Fibroblast of lung (primary cell): Measurements from ENCODE around the gene ASB6. TPM values are rescaled to one million over a fixed set of nuclear protein-coding genes. Genes with fewer than 3 reads are reported as not detected.

Experiments used
- DNase-seq, 2 donors: peaks; one replicate each; pipeline versions ENCODE4 v3.0.0 to v3.0.0-alpha.2; 2010; ENCODE audit warnings: low read depth in 2 of 2
- H2AFZ ChIP-seq: 2 replicates; pipeline ENCODE4 v1.5.1; 2012; ENCODE audit warnings: low read length, control low read depth, inconsistent platforms
- H3K27ac ChIP-seq: 2 replicates; pipeline ENCODE4 v1.5.1; 2011; ENCODE audit warnings: low read length, control low read depth; ENCODE audit not compliant: insufficient read depth
- H3K27me3 ChIP-seq: 2 replicates; pipeline ENCODE4 v1.5.1; 2011; ENCODE audit warnings: mild to moderate bottlenecking, low read length; ENCODE audit not compliant: control insufficient read depth, insufficient read depth
- H3K36me3 ChIP-seq: 2 replicates; pipeline ENCODE4 v1.5.1; 2011; ENCODE audit warnings: low read length; ENCODE audit not compliant: control insufficient read depth, insufficient read depth
- H3K4me1 ChIP-seq: 2 replicates; pipeline ENCODE4 v1.5.1; 2011; ENCODE audit warnings: low read length; ENCODE audit not compliant: control insufficient read depth, insufficient read depth; ENCODE audit errors: extremely low read depth
- H3K4me2 ChIP-seq: 2 replicates; pipeline ENCODE4 v1.5.1; 2011; ENCODE audit warnings: low read length, control low read depth; ENCODE audit not compliant: insufficient read depth; ENCODE audit errors: extremely low read depth
- H3K4me3 ChIP-seq, 4 experiments: fragments of 200-600 bp in 1 of 4; sonication (generic) in 1 of 4; replicated peaks in 1 of 4; 2 replicates each; pipeline ENCODE4 v1.5.1; 2011 to 2016; ENCODE audit warnings: low read length in 4 of 4, low read depth in 3 of 4, mild to moderate bottlenecking in 3 of 4, control low read depth in 2 of 4, inconsistent platforms in 1 of 4, mixed read lengths in 1 of 4; ENCODE audit not compliant: insufficient read depth in 1 of 4; ENCODE audit errors: control extremely low read depth in 1 of 4
- H3K79me2 ChIP-seq: 2 replicates; pipeline ENCODE4 v1.5.1; 2012; ENCODE audit warnings: mild to moderate bottlenecking, low read length, inconsistent platforms; ENCODE audit not compliant: control insufficient read depth, insufficient read depth
- H3K9ac ChIP-seq: 2 replicates; pipeline ENCODE4 v1.5.1; 2011; ENCODE audit warnings: mild to moderate bottlenecking, low read length, control low read depth; ENCODE audit not compliant: insufficient read depth
- H3K9me3 ChIP-seq: 2 replicates; pipeline ENCODE4 v1.5.1; 2012; ENCODE audit warnings: low read depth, low read length; ENCODE audit not compliant: control insufficient read depth, insufficient read depth
- H4K20me1 ChIP-seq: 2 replicates; pipeline ENCODE4 v1.5.1; 2011; ENCODE audit warnings: low read length; ENCODE audit not compliant: control insufficient read depth, insufficient read depth; ENCODE audit errors: extremely low read depth
- EZH2 ChIP-seq: IDR thresholded peaks from 2 replicates; pipeline ENCODE4 v1.5.1; 2012; ENCODE audit warnings: low read length, control low read depth, mild to moderate bottlenecking; ENCODE audit errors: missing control alignments
- polyA plus RNA-seq, 2 donors: library from polyadenylated mRNA; depleted of rRNA in 1 of 2; stranded (reverse) in 1 of 2; unstranded in 1 of 2; fragments of >200 nt; gene quantifications; 2 replicates each; pipeline ENCODE4 v1.2.1, GENCODE V29; 2011 to 2012; ENCODE audit warnings: missing spikeins in 1 of 2
- total RNA-seq: library from RNA; depleted of rRNA; stranded (reverse); fragments of >200 nt; gene quantifications from 2 replicates; pipeline ENCODE4 v1.2.1, GENCODE V29; 2014
- TF ChIP-seq, protein P1 (sequence below), 2 donors: IDR thresholded peaks in 1 of 2; conservative IDR thresholded peaks in 1 of 2; 1 replicate in 1 of 2; 2 replicates in 1 of 2; pipeline ENCODE4 v1.5.1; 2011 to 2012; ENCODE audit warnings: low read length in 2 of 2, control low read depth in 1 of 2, inconsistent platforms in 1 of 2, low read depth in 1 of 2, mild to moderate bottlenecking in 1 of 2

The ASB6 gene
- total and polyA plus RNA-seq, 2 donors (not counting 1 experiment from before 2014, with no cell fraction given) = 14.4 to 15.4 TPM

DNA sequence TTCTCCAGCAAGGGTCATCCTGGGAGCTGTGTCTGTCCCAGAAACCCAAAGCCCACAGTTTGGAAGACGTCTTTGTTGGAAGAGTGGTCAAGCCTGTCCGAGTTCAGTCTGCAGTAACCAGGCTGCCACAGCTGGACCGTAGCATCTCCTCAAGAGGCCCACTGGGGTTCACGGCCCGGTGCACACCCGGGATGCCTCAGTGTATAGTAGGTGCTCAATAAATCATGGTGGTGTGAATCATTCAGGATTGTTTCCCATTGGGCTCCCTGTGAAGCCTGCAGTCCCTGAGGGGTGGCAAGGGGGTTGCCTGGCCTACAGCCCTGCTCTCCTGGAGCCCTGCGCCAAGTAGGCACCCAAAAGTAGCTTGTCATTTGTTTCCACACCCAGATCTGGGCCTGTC is 13.2 kb upstream of the ASB6 start:
- Histone ChIP-seq H3K9ac (no peak overlapping the region), H2AFZ (no peak overlapping the region), H3K79me2 (no peaks in the 10 kb centered on the region), H3K27me3 (no peaks in the 10 kb centered on the region), H3K9me3 (no peaks in the 10 kb centered on the region), H3K27ac (no peak overlapping the region), H3K4me2 (no peak overlapping the region), H4K20me1 (no peaks in the 10 kb centered on the region), H3K36me3 (no peaks in the 10 kb centered on the region), H3K4me3 (no peak overlapping the region), H3K4me1 (peaks cover 6% of the 10 kb centered on the region)
- no peak for TF ChIP-seq EZH2
- TF ChIP-seq, protein P1, sequence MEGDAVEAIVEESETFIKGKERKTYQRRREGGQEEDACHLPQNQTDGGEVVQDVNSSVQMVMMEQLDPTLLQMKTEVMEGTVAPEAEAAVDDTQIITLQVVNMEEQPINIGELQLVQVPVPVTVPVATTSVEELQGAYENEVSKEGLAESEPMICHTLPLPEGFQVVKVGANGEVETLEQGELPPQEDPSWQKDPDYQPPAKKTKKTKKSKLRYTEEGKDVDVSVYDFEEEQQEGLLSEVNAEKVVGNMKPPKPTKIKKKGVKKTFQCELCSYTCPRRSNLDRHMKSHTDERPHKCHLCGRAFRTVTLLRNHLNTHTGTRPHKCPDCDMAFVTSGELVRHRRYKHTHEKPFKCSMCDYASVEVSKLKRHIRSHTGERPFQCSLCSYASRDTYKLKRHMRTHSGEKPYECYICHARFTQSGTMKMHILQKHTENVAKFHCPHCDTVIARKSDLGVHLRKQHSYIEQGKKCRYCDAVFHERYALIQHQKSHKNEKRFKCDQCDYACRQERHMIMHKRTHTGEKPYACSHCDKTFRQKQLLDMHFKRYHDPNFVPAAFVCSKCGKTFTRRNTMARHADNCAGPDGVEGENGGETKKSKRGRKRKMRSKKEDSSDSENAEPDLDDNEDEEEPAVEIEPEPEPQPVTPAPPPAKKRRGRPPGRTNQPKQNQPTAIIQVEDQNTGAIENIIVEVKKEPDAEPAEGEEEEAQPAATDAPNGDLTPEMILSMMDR (conservative IDR thresholded peaks at IDR 0.05 in 1 of 2, IDR thresholded peaks at IDR 0.05 in 1 of 2; ENCODE audit: low read depth in 1 of 2, low read length in 2 of 2) = no peak
- DNase-seq = no peak

DNA sequence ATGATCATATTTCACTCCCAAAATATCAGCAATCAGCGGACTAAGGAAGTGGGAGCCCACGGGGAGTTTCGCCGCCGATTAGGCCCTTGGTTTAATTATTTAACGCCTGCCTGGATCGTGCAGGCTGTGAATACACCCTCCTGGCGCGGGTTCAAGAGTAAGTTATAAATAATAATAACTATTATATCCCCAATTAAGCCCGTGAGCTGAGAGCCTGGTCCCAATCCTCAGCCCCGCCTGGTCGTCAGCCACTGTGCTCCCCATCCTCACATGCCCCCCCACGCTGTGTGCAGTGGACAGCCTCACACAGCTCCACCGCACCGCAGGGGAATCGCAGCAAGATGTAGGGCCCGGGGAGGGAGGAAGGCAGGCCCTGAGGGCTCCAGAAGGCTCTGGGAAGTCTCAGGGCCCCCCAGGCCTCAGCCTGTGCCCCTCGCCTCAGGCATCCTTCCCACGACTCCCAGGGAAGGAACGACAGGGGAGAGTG is 12.6 kb upstream of the ASB6 start:
- Histone ChIP-seq H3K27ac (no peak overlapping the region), H3K4me2 (no peak overlapping the region), H3K36me3 (no peaks in the 10 kb centered on the region), H3K9me3 (no peaks in the 10 kb centered on the region), H3K27me3 (no peaks in the 10 kb centered on the region), H3K4me1 (peaks cover 11% of the 10 kb centered on the region), H4K20me1 (no peaks in the 10 kb centered on the region), H3K9ac (no peak overlapping the region), H3K79me2 (no peaks in the 10 kb centered on the region), H3K4me3 (no peak overlapping the region), H2AFZ (no peak overlapping the region)
- no peak for DNase-seq
- no peak for TF ChIP-seq EZH2
- TF ChIP-seq, protein P1 (conservative IDR thresholded peaks at IDR 0.05 in 1 of 2, IDR thresholded peaks at IDR 0.05 in 1 of 2; ENCODE audit: low read depth in 1 of 2, low read length in 2 of 2) = no peak

DNA sequence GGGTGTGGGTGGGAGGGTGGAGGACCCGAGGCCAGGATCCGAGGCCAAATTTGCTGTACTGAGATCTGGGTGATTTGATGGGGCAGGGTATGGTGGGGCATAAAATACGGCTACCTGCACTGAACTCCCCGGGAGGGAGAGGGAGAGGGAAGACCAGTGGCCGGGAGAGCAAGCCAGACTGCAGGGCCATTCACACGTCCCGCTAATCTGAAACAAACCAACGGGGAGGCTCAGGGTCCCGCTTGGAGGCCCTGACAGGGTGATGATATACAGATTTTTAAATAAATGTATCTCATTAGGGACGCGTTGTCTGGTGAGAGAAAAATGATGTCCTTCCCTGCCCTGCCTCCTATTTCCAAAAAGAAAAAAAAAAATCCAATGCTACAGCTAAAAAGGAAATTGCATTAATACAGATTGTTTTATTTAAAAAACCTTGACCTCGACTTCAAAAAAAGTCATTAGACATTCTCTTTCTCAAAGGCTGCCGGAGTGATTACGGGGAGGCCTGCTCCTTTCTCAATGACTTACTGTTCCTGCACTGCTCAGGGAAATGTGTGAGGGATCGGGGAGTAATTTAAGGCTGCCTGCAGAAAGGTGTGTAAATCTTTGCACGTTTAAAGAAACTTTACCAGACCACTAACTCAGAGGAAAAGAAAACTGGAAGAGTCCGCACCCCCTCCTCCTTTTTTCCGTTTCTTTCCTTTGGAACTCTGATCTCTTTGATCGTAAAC is 12.0 kb upstream of the ASB6 start:
- Histone ChIP-seq H3K27ac (no peak overlapping the region), H3K36me3 (no peaks in the 10 kb centered on the region), H3K9me3 (no peaks in the 10 kb centered on the region), H3K27me3 (no peaks in the 10 kb centered on the region), H3K9ac (no peak overlapping the region), H3K4me3 (no peak overlapping the region), H3K4me1 (peaks cover 15% of the 10 kb centered on the region), H3K4me2 (no peak overlapping the region), H3K79me2 (no peaks in the 10 kb centered on the region), H4K20me1 (no peaks in the 10 kb centered on the region), H2AFZ (no peak overlapping the region)
- TF ChIP-seq, protein P1 (conservative IDR thresholded peaks at IDR 0.05 in 1 of 2, IDR thresholded peaks at IDR 0.05 in 1 of 2; ENCODE audit: low read depth in 1 of 2, low read length in 2 of 2) = no peak
- TF ChIP-seq EZH2 = no peak
- DNase-seq = no peak
